HCT116 (cell line): ENCODE results near the gene ASIP.

Experiments
- CTCF ChIP-seq, 3 experiments: fragments of 200-600 bp in 1 of 3; sonication (generic) in 1 of 3; IDR thresholded peaks in 2 of 3; conservative IDR thresholded peaks in 1 of 3; 2 replicates each; pipeline ENCODE4 v1.5.1; 2012 to 2017; ENCODE audit warnings: low read depth in 2 of 3, low read length in 2 of 3, antibody characterized with exemption in 1 of 3, borderline replicate concordance in 1 of 3, control low read depth in 1 of 3, mild to moderate bottlenecking in 1 of 3, mixed read lengths in 1 of 3, mixed run types in 1 of 3, moderate library complexity in 1 of 3; ENCODE audit not compliant: insufficient read depth in 1 of 3
- MAX ChIP-seq: IDR thresholded peaks from 2 replicates; pipeline ENCODE4 v1.6.1; 2012
- POLR2A ChIP-seq: IDR thresholded peaks from 2 replicates; pipeline ENCODE4 v1.7.0; 2011; ENCODE audit warnings: borderline replicate concordance; ENCODE audit not compliant: insufficient read depth, insufficient read length; ENCODE audit errors: extremely low read depth
- RAD21 ChIP-seq: IDR thresholded peaks from 2 replicates; pipeline ENCODE4 v1.6.1; 2012; ENCODE audit warnings: low read depth, mild to moderate bottlenecking
- YY1 ChIP-seq: IDR thresholded peaks from 2 replicates; pipeline ENCODE4 v1.6.1; 2011; ENCODE audit warnings: low read length, low read depth, moderate library complexity, mild to moderate bottlenecking; ENCODE audit not compliant: insufficient replicate concordance; ENCODE audit errors: extremely low read depth

- TF ChIP-seq CTCF (IDR thresholded peaks at IDR 0.05 in 2 of 3, conservative IDR thresholded peaks at IDR 0.05 in 1 of 3; ENCODE audit: borderline replicate concordance in 1 of 3, insufficient read depth in 1 of 3, low read depth in 2 of 3, low read length in 2 of 3) (no peak), POLR2A (no peak), MAX (no peak), RAD21 (no peak), YY1 (no peak)
Measured at GRCh38 chr20:34290471-34290870, 49.2 kb downstream of the ASIP start.
